ENCODE measurements around the gene SFMBT1.

SFMBT1 gene

GRCh38 chr3:52982839-52983238 is 63.0 kb downstream of the SFMBT1 start:
- no peak overlapping the region for H3K4me3 ChIP-seq (replicated peaks; ENCODE audit: low read depth, low read length)
- no peak for DNase-seq (ENCODE audit: low read depth)

GRCh38 chr3:52979190-52979983 is 66.5 kb downstream of the SFMBT1 start:
- no peak overlapping the region for H3K4me3 ChIP-seq (replicated peaks; ENCODE audit: low read depth, low read length)
- no peak for DNase-seq (ENCODE audit: low read depth)
- TF ChIP-seq CTCF (IDR thresholded peaks at IDR 0.05; ENCODE audit: low read length, missing control alignments), result no peak

More at GRCh38 chr3:52982839-52983238, 63.0 kb downstream of the SFMBT1 start:
- TF ChIP-seq CTCF (IDR thresholded peaks at IDR 0.05; ENCODE audit: low read length, missing control alignments), result no peak

GRCh38 chr3:52978109-52978754 is 67.6 kb downstream of the SFMBT1 start:
- no peak for DNase-seq (ENCODE audit: low read depth)
- no peak overlapping the region for H3K4me3 ChIP-seq (replicated peaks; ENCODE audit: low read depth, low read length)

GRCh38 chr3:52973806-52974205 is 72.1 kb downstream of the SFMBT1 start:
- peak; percentile 4 for DNase-seq (ENCODE audit: low read depth)
- no peak overlapping the region for H3K4me3 ChIP-seq (replicated peaks; ENCODE audit: low read depth, low read length)
- no peak for TF ChIP-seq CTCF (IDR thresholded peaks at IDR 0.05; ENCODE audit: low read length, missing control alignments)

More at GRCh38 chr3:52978109-52978754, 67.6 kb downstream of the SFMBT1 start:
- no peak for TF ChIP-seq CTCF (IDR thresholded peaks at IDR 0.05; ENCODE audit: low read length, missing control alignments)

GRCh38 chr3:52971895-52972294 is 74.0 kb downstream of the SFMBT1 start:
- no peak for TF ChIP-seq CTCF (IDR thresholded peaks at IDR 0.05; ENCODE audit: low read length, missing control alignments)
- no peak overlapping the region for H3K4me3 ChIP-seq (replicated peaks; ENCODE audit: low read depth, low read length)
- DNase-seq (ENCODE audit: low read depth), result no peak

GRCh38 chr3:52967398-52967797 is 78.5 kb downstream of the SFMBT1 start:
- no peak for DNase-seq (ENCODE audit: low read depth)
- TF ChIP-seq CTCF (IDR thresholded peaks at IDR 0.05; ENCODE audit: low read length, missing control alignments), result no peak
- H3K4me3 ChIP-seq (replicated peaks; ENCODE audit: low read depth, low read length), result no peak overlapping the region

All from fibroblast of pulmonary artery (primary cell).